SK-N-SH treated with all-trans-retinoic acid at 6 μM for 48 hours (cell line): Measurements from ENCODE around the gene B4GALT1.

Experiments
- ATAC-seq: fragments of 200-7000 bp; cut with Tn5 transposase; 3 replicates; pipeline ENCODE4 v1.9.1; 2020; ENCODE audit warnings: mild to moderate bottlenecking, moderate library complexity
- BACH2 ChIP-seq: fragments of 250-450 bp; sonication (Bioruptor Pico); IDR thresholded peaks from 2 replicates; pipeline ENCODE4 v1.9.0; 2021; ENCODE audit warnings: mild to moderate bottlenecking, borderline replicate concordance
- CREB5 ChIP-seq: fragments of 250-450 bp; sonication (Bioruptor Pico); IDR thresholded peaks from 2 replicates; pipeline ENCODE4 v1.5.1; 2020; ENCODE audit warnings: low read depth, mild to moderate bottlenecking, moderate library complexity
- CSDC2 ChIP-seq: fragments of 250-450 bp; sonication (Bioruptor Pico); IDR thresholded peaks from 2 replicates; pipeline ENCODE4 v1.5.0; 2020; ENCODE audit warnings: mild to moderate bottlenecking, moderate library complexity
- ESRRG ChIP-seq: fragments of 250-450 bp; sonication (Bioruptor Pico); IDR thresholded peaks from 2 replicates; pipeline ENCODE4 v1.6.1; 2021; ENCODE audit warnings: mild to moderate bottlenecking
- GLIS3 ChIP-seq: fragments of 250-450 bp; sonication (Bioruptor Pico); IDR thresholded peaks from 2 replicates; pipeline ENCODE4 v1.5.0; 2020; ENCODE audit warnings: mild to moderate bottlenecking, moderate library complexity
- ISL1 ChIP-seq: fragments of 250-450 bp; sonication (Bioruptor Pico); IDR thresholded peaks from 2 replicates; pipeline ENCODE4 v2.1.2; 2022; ENCODE audit warnings: mild to moderate bottlenecking, moderate library complexity
- OSR1 ChIP-seq: fragments of 250-450 bp; sonication (Bioruptor Pico); IDR thresholded peaks from 2 replicates; pipeline ENCODE4 v1.8.0; 2022; ENCODE audit warnings: moderate library complexity, mild to moderate bottlenecking, inconsistent platforms
- PATZ1 ChIP-seq: fragments of 250-450 bp; sonication (Bioruptor Pico); IDR thresholded peaks from 2 replicates; pipeline ENCODE4 v1.8.0; 2020; ENCODE audit warnings: mild to moderate bottlenecking, moderate library complexity, borderline replicate concordance
- PPARA ChIP-seq: fragments of 250-450 bp; sonication (Bioruptor Pico); IDR thresholded peaks from 2 replicates; pipeline ENCODE4 v1.5.0; 2020; ENCODE audit warnings: mild to moderate bottlenecking, borderline replicate concordance
- RARB ChIP-seq: fragments of 250-450 bp; sonication (Bioruptor Pico); IDR thresholded peaks from 2 replicates; pipeline ENCODE4 v1.8.0; 2021; ENCODE audit warnings: mild to moderate bottlenecking, moderate library complexity
- SNAI2 ChIP-seq: fragments of 250-450 bp; sonication (Bioruptor Pico); IDR thresholded peaks from 2 replicates; pipeline ENCODE4 v1.5.0; 2020; ENCODE audit warnings: mild to moderate bottlenecking, moderate library complexity
- TCF4 ChIP-seq: fragments of 250-450 bp; sonication (Bioruptor Pico); IDR thresholded peaks from 2 replicates; pipeline ENCODE4 v1.8.0; 2021; ENCODE audit warnings: mild to moderate bottlenecking, moderate library complexity, borderline replicate concordance
- TOX ChIP-seq: fragments of 250-450 bp; sonication (Bioruptor Pico); IDR thresholded peaks from 2 replicates; pipeline ENCODE4 v1.8.0; 2021; ENCODE audit warnings: mild to moderate bottlenecking, moderate library complexity, borderline replicate concordance
- TSHZ2 ChIP-seq: fragments of 250-450 bp; sonication (Bioruptor Pico); IDR thresholded peaks from 2 replicates; pipeline ENCODE4 v1.5.0; 2020; ENCODE audit warnings: mild to moderate bottlenecking, moderate library complexity
- ZFP3 ChIP-seq: fragments of 250-450 bp; sonication (Bioruptor Pico); IDR thresholded peaks from 2 replicates; pipeline ENCODE4 v1.5.0; 2020; ENCODE audit warnings: mild to moderate bottlenecking, moderate library complexity
- ZFP30 ChIP-seq: fragments of 450-650 bp; formaldehyde crosslinking; IDR thresholded peaks from 2 replicates; pipeline ENCODE4 v1.5.0; 2022; ENCODE audit warnings: mild to moderate bottlenecking, moderate library complexity
- ZNF565 ChIP-seq: fragments of 450-650 bp; formaldehyde crosslinking; conservative IDR thresholded peaks from 2 replicates; pipeline ENCODE4 v1.5.0; 2020; ENCODE audit warnings: low read depth, mild to moderate bottlenecking, moderate library complexity
- ZNF70 ChIP-seq: fragments of 450-650 bp; formaldehyde crosslinking; IDR thresholded peaks from 2 replicates; pipeline ENCODE4 v1.5.0; 2020; ENCODE audit warnings: mild to moderate bottlenecking, moderate library complexity

Gene B4GALT1

GRCh38 chr9:33163433-33164137, 3.6 kb downstream of the B4GALT1 start:
- TF ChIP-seq TCF4 (CRISPR knock-in tag) (no peak), RARB (CRISPR knock-in tag) (no peak), ZNF565 (no peak), CREB5 (CRISPR knock-in tag) (no peak), ZFP30 (no peak)

GRCh38 chr9:33162721-33163311, 4.3 kb downstream of the B4GALT1 start:
- no peak for TF ChIP-seq ESRRG (CRISPR knock-in tag)
- TF ChIP-seq BACH2 (CRISPR knock-in tag) = no peak
- no peak for TF ChIP-seq ZFP3 (CRISPR knock-in tag)
- TF ChIP-seq PPARA (CRISPR knock-in tag) = no peak
- TF ChIP-seq TCF4 (CRISPR knock-in tag) = no peak
- no peak for TF ChIP-seq TOX (CRISPR knock-in tag)
- no peak for TF ChIP-seq OSR1 (CRISPR knock-in tag)
- no peak for TF ChIP-seq CREB5 (CRISPR knock-in tag)
- TF ChIP-seq PATZ1 = no peak
- no peak for TF ChIP-seq TSHZ2 (CRISPR knock-in tag)
- TF ChIP-seq ZNF565 = no peak
- no peak for TF ChIP-seq ZNF70 (CRISPR knock-in tag)
- TF ChIP-seq ISL1 = no peak
- TF ChIP-seq, all 23 proteins: peak for 0
- no peak for ATAC-seq

More at GRCh38 chr9:33163433-33164137, 3.6 kb downstream of the B4GALT1 start:
- ATAC-seq = no peak

- TF ChIP-seq PATZ1 = no peak
- TF ChIP-seq RARB (CRISPR knock-in tag) = no peak
- no peak for TF ChIP-seq BACH2 (CRISPR knock-in tag)
- no peak for TF ChIP-seq ZNF70 (CRISPR knock-in tag)
- TF ChIP-seq GLIS3 = no peak
- no peak for TF ChIP-seq ESRRG (CRISPR knock-in tag)
- TF ChIP-seq ISL1 = no peak
- TF ChIP-seq TSHZ2 (CRISPR knock-in tag) = no peak
- no peak for TF ChIP-seq SNAI2 (CRISPR knock-in tag)
- TF ChIP-seq CSDC2 (CRISPR knock-in tag) = no peak
- no peak for TF ChIP-seq CREB5 (CRISPR knock-in tag)
- ATAC-seq = peak; percentile 4
Measured at GRCh38 chr9:33161589-33162132, 5.5 kb downstream of the B4GALT1 start.
